Esophagus muscularis mucosa (tissue), 3 donors: ENCODE data around the gene TIRAP.

Experiments
- CTCF ChIP-seq, 3 experiments: fragments of 200-600 bp in 2 of 3; fragments of 450-650 bp in 1 of 3; sonication (generic) in 2 of 3; IDR thresholded peaks; one replicate each; pipeline ENCODE4 v1.5.1; 2017 to 2019; ENCODE audit warnings: antibody characterized with exemption in 3 of 3, mild to moderate bottlenecking in 2 of 3, moderate library complexity in 1 of 3
- POLR2A ChIP-seq: fragments of 450-650 bp; IDR thresholded peaks from one replicate; pipeline ENCODE4 v1.6.1; 2017; ENCODE audit warnings: antibody characterized with exemption, moderate library complexity, mild to moderate bottlenecking, low read depth
- POLR2AphosphoS5 ChIP-seq, 2 donors: sonication (generic); formaldehyde crosslinking; IDR thresholded peaks; one replicate each; pipeline ENCODE4 v1.6.1; 2017; ENCODE audit warnings: antibody characterized with exemption in 2 of 2

- TF ChIP-seq CTCF (IDR thresholded peaks at IDR 0.05) = no peak
- TF ChIP-seq POLR2AphosphoS5 (IDR thresholded peaks at IDR 0.05) = no peak
- no peak for TF ChIP-seq POLR2A
These were observed 14.6 kb upstream of the TIRAP start for GRCh38 chr11:126268361-126268707.
